HG03354 (cell line): ENCODE results near the gene ADGRL3.
"Not testable (repeated sequence)": the region's sequence is repeated elsewhere in the genome, so short reads cannot be mapped to it uniquely, and the experiment has no call there.

Experiments used
- ATAC-seq: cut with Tn5 transposase; IDR thresholded peaks from one replicate; pipeline ENCODE4 v1.9.1; 2021; ENCODE audit warnings: mild to moderate bottlenecking; ENCODE audit not compliant: unreplicated experiment, poor library complexity, severe bottlenecking

Gene ADGRL3

GRCh38 chr4:61333490-61333889, 133.4 kb downstream of the ADGRL3 start:
- ATAC-seq = no peak

- no peak for ATAC-seq
Measured at GRCh38 chr4:61335241-61335763, 135.2 kb downstream of the ADGRL3 start.

GRCh38 chr4:61336488-61336887, 136.4 kb downstream of the ADGRL3 start:
- ATAC-seq = no peak

GRCh38 chr4:61336916-61337315, 136.8 kb downstream of the ADGRL3 start:
- ATAC-seq = no peak

GRCh38 chr4:61342061-61342460, 141.9 kb downstream of the ADGRL3 start:
- no peak for ATAC-seq

GRCh38 chr4:61350932-61351331, 150.8 kb downstream of the ADGRL3 start:
- ATAC-seq = no peak

GRCh38 chr4:61356696-61357095, 156.6 kb downstream of the ADGRL3 start:
- ATAC-seq = no peak

- no peak for ATAC-seq
Measured at GRCh38 chr4:61359301-61359700, 159.2 kb downstream of the ADGRL3 start.

- ATAC-seq = not testable (repeated sequence)
Measured at GRCh38 chr4:61372817-61373216, 172.7 kb downstream of the ADGRL3 start.

GRCh38 chr4:61373901-61374440, 173.8 kb downstream of the ADGRL3 start:
- no peak for ATAC-seq

- ATAC-seq = no peak
Measured at GRCh38 chr4:61374447-61374891, 174.3 kb downstream of the ADGRL3 start.

GRCh38 chr4:61375301-61375700, 175.2 kb downstream of the ADGRL3 start:
- no peak for ATAC-seq

GRCh38 chr4:61376301-61376700, 176.2 kb downstream of the ADGRL3 start:
- no peak for ATAC-seq

GRCh38 chr4:61379406-61379805, 179.3 kb downstream of the ADGRL3 start:
- no peak for ATAC-seq

GRCh38 chr4:61380865-61381264, 180.7 kb downstream of the ADGRL3 start:
- ATAC-seq = no peak

- ATAC-seq = no peak
Measured at GRCh38 chr4:61385256-61385655, 185.1 kb downstream of the ADGRL3 start.

GRCh38 chr4:61387372-61387771, 187.2 kb downstream of the ADGRL3 start:
- ATAC-seq = not testable (repeated sequence)

- ATAC-seq = no peak
Measured at GRCh38 chr4:61389640-61390039, 189.5 kb downstream of the ADGRL3 start.

- ATAC-seq = no peak
Measured at GRCh38 chr4:61395754-61396153, 195.6 kb downstream of the ADGRL3 start.

GRCh38 chr4:61397174-61397573, 197.0 kb downstream of the ADGRL3 start:
- ATAC-seq = no peak

GRCh38 chr4:61400439-61401038, 200.4 kb downstream of the ADGRL3 start:
- ATAC-seq = no peak

- ATAC-seq = no peak
Measured at GRCh38 chr4:61401771-61402170, 201.6 kb downstream of the ADGRL3 start.
